ENCODE results near the gene NEK4. TPM values are rescaled to one million over a fixed set of nuclear protein-coding genes. Genes with fewer than 3 reads are reported as not detected.
A peak's percentile ranks its signal among the peaks of the same experiment; 100 is the strongest.

The NEK4 gene
- total RNA-seq, 5 donors from 2014 or later (not counting 1 experiment from before 2014, with no cell fraction given): 14.1 to 23.9 (median 22.2) TPM

DNA sequence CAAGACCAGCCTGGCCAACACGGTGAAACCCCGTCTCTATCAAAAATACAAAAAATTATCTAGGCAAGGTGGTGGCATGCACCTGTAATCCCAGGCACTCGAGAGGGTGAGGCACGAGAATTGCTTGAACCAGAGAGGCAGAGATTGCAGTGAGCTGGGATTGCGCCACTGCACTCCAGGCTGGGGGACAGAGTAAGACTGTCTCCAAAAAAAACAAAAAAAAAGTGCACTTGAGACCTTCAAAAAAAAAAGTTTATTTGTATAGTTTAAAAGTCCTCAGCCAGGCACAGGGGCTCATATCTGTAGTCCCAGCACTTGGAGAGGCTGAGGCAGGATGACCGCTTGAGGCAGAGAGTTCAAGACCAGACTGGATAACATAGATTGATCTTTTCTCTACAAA, 87.1 kb downstream of the NEK4 start:
- H3K9me3 Mint-ChIP-seq: no peaks in the 10 kb centered on the region
- H3K27me3 ChIP-seq (replicated peaks in 1 of 2; ENCODE audit: control insufficient read depth in 2 of 2, extremely low read depth in 1 of 2, insufficient read depth in 2 of 2, low read length in 1 of 2): no peaks in the 10 kb centered on the region
- peaks cover 34% of the 10 kb centered on the region for H3K36me3 Mint-ChIP-seq
- no peak for DNase-seq
- no peak for ATAC-seq (replicated peaks in 1 of 4)
- H3K4me3 ChIP-seq (ENCODE audit: control insufficient read depth in 1 of 2, extremely low read depth in 1 of 2, low read length in 1 of 2): no peak overlapping the region
- ChIA-PET CTCF (no interaction called here), POLR2A (interaction anchor here in 1 of 2 donors (0.7 kb wide), 1 partner anchor 568 kb away, joined by 8 read pairs; no protein-coding TSS in a partner anchor)
- H3K27ac Mint-ChIP-seq: peak overlapping the region in 1 of 2 donors; percentile 44
- H3K4me3 Mint-ChIP-seq: peak overlapping the region; percentile 21 to 99 (median 46)
- H3K4me1 Mint-ChIP-seq: peaks cover 55 to 79% (median 77%) of the 10 kb centered on the region in 3 donors
- H3K9me3 ChIP-seq: no peaks in the 10 kb centered on the region
- no peak overlapping the region for H3K27ac ChIP-seq (ENCODE audit: low read length)
- peaks cover 8 to 37% of the 10 kb centered on the region in 2 donors for H3K36me3 ChIP-seq (ENCODE audit: control insufficient read depth in 2 of 2, extremely low read depth in 1 of 2, insufficient read depth in 1 of 2, low read length in 1 of 2)
- H3K27me3 Mint-ChIP-seq: no peaks in the 10 kb centered on the region
- 82% methylated on average over 4 of the region's 6 CpGs for WGBS (ENCODE audit: insufficient coverage)
- H3K4me1 ChIP-seq (ENCODE audit: control insufficient read depth in 1 of 2, extremely low read depth in 1 of 2, insufficient read depth in 2 of 2, low read length in 2 of 2): peaks cover 17 to 23% of the 10 kb centered on the region in 2 experiments

DNA sequence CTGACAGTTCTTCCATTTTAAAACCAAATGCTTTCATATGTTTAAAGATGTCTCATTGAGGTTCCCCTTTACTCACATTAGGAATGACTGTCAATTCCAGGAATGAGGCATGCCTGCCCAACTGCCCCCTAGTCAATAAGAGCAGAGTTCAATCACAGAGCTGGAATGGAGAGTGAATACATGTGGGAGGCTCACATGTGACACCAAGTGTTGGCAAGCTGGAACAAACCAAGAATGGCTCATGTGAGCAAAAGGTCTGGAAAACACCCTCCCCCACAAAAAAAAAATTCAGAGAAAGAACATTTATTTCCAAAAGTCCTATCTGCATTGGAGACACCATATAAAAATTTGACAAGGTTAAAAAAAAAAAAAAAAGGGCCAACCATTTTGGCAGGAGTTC, 88.7 kb downstream of the NEK4 start:
- H3K9me3 ChIP-seq: no peaks in the 10 kb centered on the region
- no peak for ATAC-seq (replicated peaks in 1 of 4)
- Mint-ChIP-seq H3K27me3 (no peaks in the 10 kb centered on the region), H3K4me1 (peaks cover 58 to 68% (median 66%) of the 10 kb centered on the region in 3 donors), H3K4me3 (no peak overlapping the region), H3K36me3 (peaks cover 30% of the 10 kb centered on the region), H3K27ac (peak overlapping the region; percentile 11 to 76), H3K9me3 (no peaks in the 10 kb centered on the region)
- no peak overlapping the region for H3K4me3 ChIP-seq (ENCODE audit: control insufficient read depth in 1 of 2, extremely low read depth in 1 of 2, low read length in 1 of 2)
- CTCF ChIA-PET: no interaction called here
- H3K27ac ChIP-seq (ENCODE audit: low read length): no peak overlapping the region
- DNase-seq: no peak
- peaks cover 16 to 20% of the 10 kb centered on the region in 2 experiments for H3K4me1 ChIP-seq (ENCODE audit: control insufficient read depth in 1 of 2, extremely low read depth in 1 of 2, insufficient read depth in 2 of 2, low read length in 2 of 2)
- no peaks in the 10 kb centered on the region for H3K27me3 ChIP-seq (replicated peaks in 1 of 2; ENCODE audit: control insufficient read depth in 2 of 2, extremely low read depth in 1 of 2, insufficient read depth in 2 of 2, low read length in 1 of 2)
- H3K36me3 ChIP-seq (ENCODE audit: control insufficient read depth in 2 of 2, extremely low read depth in 1 of 2, insufficient read depth in 1 of 2, low read length in 1 of 2): peaks cover 9 to 35% of the 10 kb centered on the region in 2 donors
- POLR2A ChIA-PET: interaction anchor here in 1 of 2 donors (0.7 kb wide), 1 partner anchor 253 kb away, joined by 3 read pairs; no protein-coding TSS in a partner anchor

DNA sequence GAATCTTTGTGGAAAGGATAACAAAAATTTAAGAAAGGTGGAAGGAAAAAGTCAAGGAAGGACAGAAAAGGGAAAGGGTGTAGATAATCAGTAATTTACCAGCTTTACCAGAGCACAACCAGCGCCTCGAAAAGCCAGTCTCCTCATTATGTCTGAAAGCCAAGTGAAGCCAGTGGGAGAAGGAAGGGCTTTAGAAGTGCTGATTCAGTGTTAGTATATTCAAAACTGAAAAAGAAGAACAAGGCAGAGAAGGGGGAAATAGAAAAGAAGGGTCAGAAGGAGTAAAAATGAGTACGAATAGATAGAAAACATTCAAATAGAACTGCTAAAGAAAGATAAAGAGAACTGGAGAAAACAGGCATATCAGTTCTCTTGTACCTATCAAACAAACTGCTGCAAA, 89.1 kb downstream of the NEK4 start:
- no peak overlapping the region for H3K4me3 Mint-ChIP-seq
- ChIA-PET CTCF (no interaction called here), POLR2A (no interaction called here)
- no CpG with 5 or more reads among the region's 3 CpGs for WGBS (ENCODE audit: insufficient coverage)
- Histone ChIP-seq H3K4me3 (ENCODE audit: control insufficient read depth in 1 of 2, extremely low read depth in 1 of 2, low read length in 1 of 2) (no peak overlapping the region), H3K36me3 (ENCODE audit: control insufficient read depth in 2 of 2, extremely low read depth in 1 of 2, insufficient read depth in 1 of 2, low read length in 1 of 2) (peaks cover 9 to 35% of the 10 kb centered on the region in 2 donors), H3K27me3 (replicated peaks in 1 of 2; ENCODE audit: control insufficient read depth in 2 of 2, extremely low read depth in 1 of 2, insufficient read depth in 2 of 2, low read length in 1 of 2) (no peaks in the 10 kb centered on the region), H3K4me1 (ENCODE audit: control insufficient read depth in 1 of 2, extremely low read depth in 1 of 2, insufficient read depth in 2 of 2, low read length in 2 of 2) (peaks cover 12 to 17% of the 10 kb centered on the region in 2 experiments), H3K9me3 (no peaks in the 10 kb centered on the region), H3K27ac (ENCODE audit: low read length) (no peak overlapping the region)
- peaks cover 34% of the 10 kb centered on the region for H3K36me3 Mint-ChIP-seq
- no peaks in the 10 kb centered on the region for H3K27me3 Mint-ChIP-seq
- no peak for DNase-seq
- no peak for ATAC-seq (replicated peaks in 1 of 4)
- H3K9me3 Mint-ChIP-seq: no peaks in the 10 kb centered on the region
- H3K27ac Mint-ChIP-seq: peak overlapping the region; percentile 11 to 76
- peaks cover 60 to 64% (median 61%) of the 10 kb centered on the region in 3 donors for H3K4me1 Mint-ChIP-seq

DNA sequence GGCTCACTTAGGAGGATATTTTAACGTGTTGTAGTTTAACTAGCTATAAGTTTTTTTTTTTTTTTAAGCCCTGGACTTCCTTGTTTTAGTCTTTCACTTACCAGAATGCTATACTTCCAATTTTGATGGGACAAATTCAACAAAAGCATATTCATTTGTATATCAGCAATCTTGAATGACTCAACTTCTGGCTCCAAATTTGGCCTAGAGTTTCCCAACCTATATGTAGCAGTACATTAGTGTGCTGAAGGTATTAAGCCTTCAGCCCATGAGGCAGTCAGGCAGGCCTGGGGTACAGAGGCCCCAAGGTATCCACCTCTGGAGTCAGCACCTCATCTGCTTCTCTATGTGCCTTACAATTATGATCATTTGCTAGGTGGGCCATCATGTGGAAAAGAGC, 90.9 kb downstream of the NEK4 start:
- no peak overlapping the region for H3K27ac ChIP-seq (ENCODE audit: low read length)
- no peak for ATAC-seq (replicated peaks in 1 of 4)
- Mint-ChIP-seq H3K27me3 (no peaks in the 10 kb centered on the region), H3K27ac (no peak overlapping the region), H3K36me3 (peaks cover 48% of the 10 kb centered on the region), H3K4me1 (peaks cover 49 to 61% (median 53%) of the 10 kb centered on the region in 3 donors), H3K4me3 (no peak overlapping the region), H3K9me3 (no peaks in the 10 kb centered on the region)
- DNase-seq: no peak
- H3K4me1 ChIP-seq (ENCODE audit: control insufficient read depth in 1 of 2, extremely low read depth in 1 of 2, insufficient read depth in 2 of 2, low read length in 2 of 2): peaks cover 8 to 10% of the 10 kb centered on the region in 2 experiments
- no CpG with 5 or more reads among the region's 1 CpG for WGBS (ENCODE audit: insufficient coverage)
- POLR2A ChIA-PET: interaction anchor here in 1 of 2 donors (0.6 kb wide), 2 partner anchors 39 to 62 kb away, joined by 3 to 4 read pairs; no protein-coding TSS in a partner anchor
- H3K9me3 ChIP-seq: no peaks in the 10 kb centered on the region
- H3K36me3 ChIP-seq (ENCODE audit: control insufficient read depth in 2 of 2, extremely low read depth in 1 of 2, insufficient read depth in 1 of 2, low read length in 1 of 2): peaks cover 12 to 48% of the 10 kb centered on the region in 2 donors
- no peaks in the 10 kb centered on the region for H3K27me3 ChIP-seq (replicated peaks in 1 of 2; ENCODE audit: control insufficient read depth in 2 of 2, extremely low read depth in 1 of 2, insufficient read depth in 2 of 2, low read length in 1 of 2)
- CTCF ChIA-PET: no interaction called here
- H3K4me3 ChIP-seq (ENCODE audit: control insufficient read depth in 1 of 2, extremely low read depth in 1 of 2, low read length in 1 of 2): no peak overlapping the region

DNA sequence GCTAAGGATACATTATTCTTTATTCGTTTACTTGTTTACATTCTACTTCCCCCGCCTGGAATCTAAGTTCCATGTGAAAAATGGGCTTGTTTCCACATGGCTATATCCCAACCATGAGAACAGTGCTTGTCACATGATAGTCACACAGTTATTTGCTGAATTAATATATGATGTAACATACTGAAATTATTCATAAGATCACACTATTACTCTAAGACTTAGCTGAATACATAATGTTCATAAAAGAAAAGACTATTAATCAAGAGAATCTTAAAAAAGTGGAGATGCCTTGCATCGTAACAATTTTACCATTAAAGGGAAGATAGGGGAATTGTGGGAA, 91.6 kb downstream of the NEK4 start:
- H3K4me1 Mint-ChIP-seq: peaks cover 44 to 55% (median 47%) of the 10 kb centered on the region in 3 donors
- WGBS (ENCODE audit: insufficient coverage): no CpG with 5 or more reads among the region's 3 CpGs
- no peaks in the 10 kb centered on the region for H3K27me3 Mint-ChIP-seq
- H3K27ac ChIP-seq (ENCODE audit: low read length): no peak overlapping the region
- ATAC-seq (replicated peaks in 1 of 4): no peak
- H3K36me3 Mint-ChIP-seq: peaks cover 49% of the 10 kb centered on the region
- no peak overlapping the region for H3K27ac Mint-ChIP-seq
- H3K9me3 ChIP-seq: no peaks in the 10 kb centered on the region
- H3K4me3 ChIP-seq (ENCODE audit: control insufficient read depth in 1 of 2, extremely low read depth in 1 of 2, low read length in 1 of 2): no peak overlapping the region
- H3K36me3 ChIP-seq (ENCODE audit: control insufficient read depth in 2 of 2, extremely low read depth in 1 of 2, insufficient read depth in 1 of 2, low read length in 1 of 2): peaks cover 12 to 51% of the 10 kb centered on the region in 2 donors
- no peak for DNase-seq
- H3K9me3 Mint-ChIP-seq: no peaks in the 10 kb centered on the region
- ChIA-PET CTCF (interaction anchor here in 1 of 2 donors (0.6 kb wide), 1 partner anchor 263 kb away, joined by 3 read pairs; no protein-coding TSS in a partner anchor), POLR2A (interaction anchor here in 1 of 2 donors (0.6 kb wide), 2 partner anchors 40 to 63 kb away, joined by 3 to 4 read pairs; no protein-coding TSS in a partner anchor)
- no peaks in the 10 kb centered on the region for H3K27me3 ChIP-seq (replicated peaks in 1 of 2; ENCODE audit: control insufficient read depth in 2 of 2, extremely low read depth in 1 of 2, insufficient read depth in 2 of 2, low read length in 1 of 2)
- peaks cover 4 to 10% of the 10 kb centered on the region in 2 experiments for H3K4me1 ChIP-seq (ENCODE audit: control insufficient read depth in 1 of 2, extremely low read depth in 1 of 2, insufficient read depth in 2 of 2, low read length in 2 of 2)
- no peak overlapping the region for H3K4me3 Mint-ChIP-seq

DNA sequence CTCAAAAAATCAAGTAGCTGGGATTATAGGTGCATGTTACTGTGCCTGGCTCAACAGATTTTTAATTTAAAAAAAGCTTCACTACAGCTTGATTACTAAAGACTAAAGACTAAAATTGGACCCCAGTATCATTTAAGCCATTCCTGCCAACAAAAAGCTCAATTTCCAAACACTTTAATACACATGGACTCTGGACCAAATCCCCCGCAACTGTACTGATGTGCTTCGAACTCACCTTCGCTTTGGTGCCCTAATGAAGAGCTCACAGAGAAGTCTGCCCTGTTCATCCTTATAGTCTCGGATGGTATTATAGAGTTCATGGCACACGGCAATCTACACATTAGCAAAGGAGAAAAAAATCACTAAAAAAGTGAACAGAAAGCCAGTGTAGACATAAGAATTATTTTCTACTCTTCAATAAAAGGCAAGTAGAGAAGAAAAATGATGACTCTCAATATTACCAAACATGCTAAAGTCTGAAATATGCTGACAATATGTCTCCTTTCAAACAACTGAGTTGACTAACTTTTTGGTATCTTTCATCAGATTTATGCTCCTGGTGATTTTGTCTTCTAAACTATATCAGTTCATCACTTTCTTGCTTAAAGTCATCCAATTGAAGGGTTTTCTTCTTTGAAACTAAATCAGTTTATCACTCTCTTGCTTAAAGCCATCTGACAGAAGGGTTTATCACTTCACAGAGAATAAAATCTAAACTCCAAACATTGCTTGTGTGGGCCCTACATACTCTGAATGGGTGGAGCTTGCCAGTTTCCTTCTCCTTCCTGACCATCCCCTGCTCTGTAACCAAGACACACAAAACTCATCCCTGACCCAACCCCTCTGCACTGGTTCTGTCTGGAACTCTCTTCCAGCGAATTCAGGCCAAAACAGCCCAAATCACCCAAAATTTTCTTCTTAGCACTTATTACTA, 92.2 kb downstream of the NEK4 start:
- Mint-ChIP-seq H3K36me3 (peaks cover 49% of the 10 kb centered on the region), H3K4me3 (no peak overlapping the region), H3K27me3 (no peaks in the 10 kb centered on the region), H3K9me3 (no peaks in the 10 kb centered on the region), H3K27ac (no peak overlapping the region), H3K4me1 (peaks cover 38 to 51% (median 40%) of the 10 kb centered on the region in 3 donors)
- ATAC-seq (replicated peaks in 1 of 4): no peak
- ChIA-PET CTCF (interaction anchor here in 1 of 2 donors (0.6 kb wide), 1 partner anchor 263 kb away, joined by 3 read pairs; no protein-coding TSS in a partner anchor), POLR2A (interaction anchor here in 1 of 2 donors (0.6 kb wide), 1 partner anchor 13 kb away, joined by 3 read pairs; no protein-coding TSS in a partner anchor)
- no peaks in the 10 kb centered on the region for H3K9me3 ChIP-seq
- peaks cover 0 to 5% of the 10 kb centered on the region in 2 experiments for H3K4me1 ChIP-seq (ENCODE audit: control insufficient read depth in 1 of 2, extremely low read depth in 1 of 2, insufficient read depth in 2 of 2, low read length in 2 of 2)
- no peak overlapping the region for H3K4me3 ChIP-seq (ENCODE audit: control insufficient read depth in 1 of 2, extremely low read depth in 1 of 2, low read length in 1 of 2)
- H3K27ac ChIP-seq (ENCODE audit: low read length): no peak overlapping the region
- WGBS (ENCODE audit: insufficient coverage): 100% methylated on average over 1 of the region's 6 CpGs
- no peak for DNase-seq
- peaks cover 15 to 51% of the 10 kb centered on the region in 2 donors for H3K36me3 ChIP-seq (ENCODE audit: control insufficient read depth in 2 of 2, extremely low read depth in 1 of 2, insufficient read depth in 1 of 2, low read length in 1 of 2)
- no peaks in the 10 kb centered on the region for H3K27me3 ChIP-seq (replicated peaks in 1 of 2; ENCODE audit: control insufficient read depth in 2 of 2, extremely low read depth in 1 of 2, insufficient read depth in 2 of 2, low read length in 1 of 2)

All from T-cell (primary cell).